BLaER1 treated with 17β-estradiol and CSF1 and Interleukin-3, amounts not matched to agents 10 nM and 100 nM (cell line): ENCODE measurements around the gene CXXC5.

Source experiments
- H3K27ac ChIP-seq, 11 experiments: shearing (Covaris generic); formaldehyde crosslinking; 2 replicates each; pipeline ENCODE4 v1.8.1; 2022
- H3K27me3 ChIP-seq, 11 experiments: shearing (Covaris generic); formaldehyde crosslinking; 2 replicates each; pipeline ENCODE4 v1.8.1; 2022
- H3K36me3 ChIP-seq, 11 experiments: shearing (Covaris generic); formaldehyde crosslinking; 2 replicates each; pipeline ENCODE4 v1.8.1; 2022
- H3K4me1 ChIP-seq, 10 experiments: shearing (Covaris generic); formaldehyde crosslinking; 2 replicates each; pipeline ENCODE4 v1.8.1; 2022
- H3K4me2 ChIP-seq, 11 experiments: shearing (Covaris generic); formaldehyde crosslinking; 2 replicates each; pipeline ENCODE4 v1.8.1; 2022
- H3K4me3 ChIP-seq, 10 experiments: shearing (Covaris generic); formaldehyde crosslinking; 2 replicates each; pipeline ENCODE4 v1.8.1; 2022
- H3K9ac ChIP-seq, 11 experiments: shearing (Covaris generic); formaldehyde crosslinking; 2 replicates each; pipeline ENCODE4 v1.8.1; 2022
- H3K9me3 ChIP-seq, 11 experiments: shearing (Covaris generic); formaldehyde crosslinking; replicated peaks in 1 of 11; 2 replicates each; pipeline ENCODE4 v1.8.1; 2022
- H4K20me1 ChIP-seq, 11 experiments: shearing (Covaris generic); formaldehyde crosslinking; 2 replicates each; pipeline ENCODE4 v1.8.1; 2022
- Cebpa-rat ChIP-seq, 11 experiments: shearing (Covaris generic); IDR thresholded peaks; 2 replicates each; pipeline ENCODE4 v1.8.1; 2022

CXXC5 gene

DNA sequence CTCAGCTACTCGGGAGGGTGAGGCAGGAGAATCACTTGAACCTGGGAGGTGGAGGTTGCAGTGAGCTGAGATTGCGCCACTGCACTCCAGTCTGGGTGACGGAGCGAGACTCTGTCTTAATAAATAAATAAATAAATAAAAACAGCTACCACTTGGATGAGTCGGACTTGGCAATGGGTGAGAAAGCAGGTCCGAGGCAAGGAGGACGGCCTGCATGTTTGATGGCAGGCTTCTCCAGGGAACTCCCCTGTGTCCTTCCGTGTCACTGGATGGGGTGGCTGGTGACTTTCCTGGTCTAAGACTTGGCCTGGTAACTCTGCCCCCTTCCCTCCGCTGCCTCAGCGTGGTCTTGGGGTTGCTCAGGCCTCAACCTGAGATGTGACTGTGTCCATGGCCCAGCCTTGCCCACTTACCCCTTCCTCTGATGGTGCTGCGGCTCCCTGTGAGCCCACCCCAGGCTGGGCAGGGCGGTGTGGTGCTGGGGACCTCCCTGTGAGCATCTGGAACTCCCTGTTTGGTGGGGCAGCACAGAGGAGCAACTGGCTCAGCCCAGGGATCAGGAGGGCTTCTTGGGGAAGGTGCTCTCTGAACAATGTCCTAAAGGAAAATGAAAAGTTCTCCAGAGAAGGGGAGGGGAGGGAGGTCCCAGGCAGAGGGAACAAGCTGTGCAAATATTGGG, 85.0 kb downstream of the CXXC5 start:
- Histone ChIP-seq H3K9me3 (no peaks in the 10 kb centered on the region), H4K20me1 (no peaks in the 10 kb centered on the region), H3K4me1 (peaks cover 0 to 47% (median 35%) of the 10 kb centered on the region in 10 experiments; a peak in 15 of 20 replicates), H3K4me3 (no peak overlapping the region), H3K27ac (peak overlapping the region in 4 of 11 experiments; percentile 40 to 57 (median 44); a peak in 8 of 22 replicates), H3K36me3 (no peaks in the 10 kb centered on the region), H3K9ac (peak overlapping the region in 4 of 11 experiments; percentile 35 to 48 (median 45); a peak in 7 of 22 replicates), H3K4me2 (peak overlapping the region in 8 of 11 experiments; percentile 37 to 73 (median 56); a peak in 15 of 22 replicates), H3K27me3 (no peaks in the 10 kb centered on the region)
- no peak for TF ChIP-seq Cebpa-rat (IDR thresholded peaks at IDR 0.05)
